LNCAP (cell line): ENCODE results near the gene F9.

Experiments
- CTCF ChIP-seq: fragments of 450-650 bp; IDR thresholded peaks from 2 replicates; pipeline ENCODE4 v1.5.1; 2017; ENCODE audit warnings: mild to moderate bottlenecking

Gene F9

GRCh38 chrX:139559383-139560042 lies 29.0 kb downstream of the F9 start:
- peak; percentile 59 for TF ChIP-seq CTCF

GRCh38 chrX:139560221-139560620 lies 29.7 kb downstream of the F9 start:
- no peak for TF ChIP-seq CTCF

GRCh38 chrX:139563251-139563650 lies 32.7 kb downstream of the F9 start:
- no peak for TF ChIP-seq CTCF

GRCh38 chrX:139566981-139567380 lies 36.4 kb downstream of the F9 start:
- TF ChIP-seq CTCF: no peak

GRCh38 chrX:139581068-139581467 lies 50.5 kb downstream of the F9 start:
- no peak for TF ChIP-seq CTCF

GRCh38 chrX:139585613-139586012 lies 55.1 kb downstream of the F9 start:
- TF ChIP-seq CTCF: no peak

- no peak for TF ChIP-seq CTCF
Measured at GRCh38 chrX:139596068-139596467, 65.5 kb downstream of the F9 start.

GRCh38 chrX:139600105-139600504 lies 69.6 kb downstream of the F9 start:
- no peak for TF ChIP-seq CTCF
